ENCODE data around the gene FGFBP1.

FGFBP1 gene

GRCh38 chr4:15964159-15964558 lies 25.6 kb upstream of the FGFBP1 start:
- TF ChIP-seq, protein P1, sequence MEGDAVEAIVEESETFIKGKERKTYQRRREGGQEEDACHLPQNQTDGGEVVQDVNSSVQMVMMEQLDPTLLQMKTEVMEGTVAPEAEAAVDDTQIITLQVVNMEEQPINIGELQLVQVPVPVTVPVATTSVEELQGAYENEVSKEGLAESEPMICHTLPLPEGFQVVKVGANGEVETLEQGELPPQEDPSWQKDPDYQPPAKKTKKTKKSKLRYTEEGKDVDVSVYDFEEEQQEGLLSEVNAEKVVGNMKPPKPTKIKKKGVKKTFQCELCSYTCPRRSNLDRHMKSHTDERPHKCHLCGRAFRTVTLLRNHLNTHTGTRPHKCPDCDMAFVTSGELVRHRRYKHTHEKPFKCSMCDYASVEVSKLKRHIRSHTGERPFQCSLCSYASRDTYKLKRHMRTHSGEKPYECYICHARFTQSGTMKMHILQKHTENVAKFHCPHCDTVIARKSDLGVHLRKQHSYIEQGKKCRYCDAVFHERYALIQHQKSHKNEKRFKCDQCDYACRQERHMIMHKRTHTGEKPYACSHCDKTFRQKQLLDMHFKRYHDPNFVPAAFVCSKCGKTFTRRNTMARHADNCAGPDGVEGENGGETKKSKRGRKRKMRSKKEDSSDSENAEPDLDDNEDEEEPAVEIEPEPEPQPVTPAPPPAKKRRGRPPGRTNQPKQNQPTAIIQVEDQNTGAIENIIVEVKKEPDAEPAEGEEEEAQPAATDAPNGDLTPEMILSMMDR (IDR thresholded peaks at IDR 0.05; ENCODE audit: poor library complexity, severe bottlenecking): no peak
- peak; percentile 53; the same call in 2 of the 3 replicates for ATAC-seq (ENCODE audit: low read depth)
- DNase-seq (ENCODE audit: low spot score): no peak
- Histone ChIP-seq H3K27me3 (ENCODE audit: insufficient read depth, poor library complexity, severe bottlenecking) (no peaks in the 10 kb centered on the region), H3K4me3 (ENCODE audit: severe bottlenecking) (no peak overlapping the region), H3K27ac (ENCODE audit: poor library complexity, severe bottlenecking) (no peak overlapping the region), H3K4me1 (ENCODE audit: insufficient read depth, poor library complexity, severe bottlenecking) (no peaks in the 10 kb centered on the region), H3K36me3 (ENCODE audit: low read depth) (no peaks in the 10 kb centered on the region), H3K9me3 (ENCODE audit: severe bottlenecking) (no peaks in the 10 kb centered on the region)

DNA sequence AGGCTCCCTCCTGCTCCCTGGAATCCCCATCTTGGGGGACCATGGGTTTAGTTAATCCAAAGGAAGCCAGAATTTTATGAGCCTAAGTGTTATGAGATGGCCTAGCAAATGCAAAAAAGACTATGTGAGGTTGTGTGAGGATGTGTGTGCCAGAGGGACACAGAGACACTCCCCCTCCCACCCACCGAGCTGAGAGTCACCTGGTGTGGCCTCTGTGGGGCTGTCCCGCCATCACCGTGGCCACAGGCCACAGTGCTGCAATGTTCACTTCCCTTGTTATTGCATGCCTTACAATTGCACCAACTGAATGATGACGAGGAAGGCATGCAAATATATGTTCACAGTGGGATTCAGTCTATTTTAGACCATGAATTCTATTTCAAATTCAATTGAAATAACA lies 25.0 kb upstream of the FGFBP1 start:
- ATAC-seq (ENCODE audit: low read depth): no peak; the same call in 2 of the 3 replicates
- H3K4me1 ChIP-seq (ENCODE audit: insufficient read depth, poor library complexity, severe bottlenecking): no peaks in the 10 kb centered on the region
- no peaks in the 10 kb centered on the region for H3K36me3 ChIP-seq (ENCODE audit: low read depth)
- TF ChIP-seq, protein P1 (IDR thresholded peaks at IDR 0.05; ENCODE audit: poor library complexity, severe bottlenecking): no peak
- H3K27ac ChIP-seq (ENCODE audit: poor library complexity, severe bottlenecking): no peak overlapping the region
- DNase-seq (ENCODE audit: low spot score): no peak
- H3K27me3 ChIP-seq (ENCODE audit: insufficient read depth, poor library complexity, severe bottlenecking): no peaks in the 10 kb centered on the region
- no peaks in the 10 kb centered on the region for H3K9me3 ChIP-seq (ENCODE audit: severe bottlenecking)
- no peak overlapping the region for H3K4me3 ChIP-seq (ENCODE audit: severe bottlenecking)

- no peak for DNase-seq (ENCODE audit: low spot score)
- no peaks in the 10 kb centered on the region for H3K9me3 ChIP-seq (ENCODE audit: severe bottlenecking)
- TF ChIP-seq, protein P1 (IDR thresholded peaks at IDR 0.05; ENCODE audit: poor library complexity, severe bottlenecking): peak; percentile 64
- no peaks in the 10 kb centered on the region for H3K36me3 ChIP-seq (ENCODE audit: low read depth)
- H3K4me3 ChIP-seq (ENCODE audit: severe bottlenecking): no peak within 1 kb of the TSS
- no peak within 1 kb of the TSS for H3K27ac ChIP-seq (ENCODE audit: poor library complexity, severe bottlenecking)
- H3K27me3 ChIP-seq (ENCODE audit: insufficient read depth, poor library complexity, severe bottlenecking): no peaks in the 10 kb centered on the region
- peak; percentile 85 for ATAC-seq (ENCODE audit: low read depth)
- H3K4me1 ChIP-seq (ENCODE audit: insufficient read depth, poor library complexity, severe bottlenecking): no peaks in the 10 kb centered on the region
These were observed 24.5 kb upstream of the FGFBP1 start, which contains the start of gene FGFBP2 for GRCh38 chr4:15963001-15963451. FGFBP2 (minus strand) TSS chr4:15963175; CDS start chr4:15963129, 46 bp downstream.

DNA sequence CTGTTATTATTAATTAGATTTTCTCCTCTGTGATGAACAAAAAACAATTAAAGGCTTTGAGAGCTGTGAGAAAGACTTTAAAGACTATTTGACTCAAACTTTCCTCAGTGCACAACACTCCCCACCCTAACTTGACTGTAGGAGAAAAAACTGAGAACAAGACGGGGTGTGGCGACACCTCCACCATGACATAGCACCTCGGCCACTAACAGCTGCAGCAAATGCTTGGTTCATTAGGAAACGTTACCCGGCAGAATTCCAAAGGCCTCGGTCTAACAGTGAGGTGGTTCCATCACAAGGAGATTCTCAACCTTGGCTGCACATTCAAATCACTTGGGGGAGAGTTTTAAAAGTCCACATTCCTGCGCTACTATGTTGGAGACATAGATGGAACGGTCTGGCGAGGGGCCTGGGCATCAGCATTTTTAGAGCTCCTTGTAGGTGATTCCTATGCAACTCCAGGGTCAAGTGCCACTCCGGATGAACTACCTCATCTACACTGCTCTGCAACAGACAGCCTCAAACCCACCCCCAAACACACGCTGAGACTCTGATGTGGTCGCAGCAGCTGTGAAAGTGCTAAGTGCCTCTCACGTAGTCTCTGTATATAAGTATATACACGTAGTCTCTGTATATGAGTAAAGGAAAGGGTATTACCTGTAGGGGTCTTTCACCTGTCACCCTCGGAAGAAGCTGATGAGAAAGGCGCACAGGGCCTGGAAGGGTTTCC lies 23.4 kb upstream of the FGFBP1 start:
- Histone ChIP-seq H3K4me3 (ENCODE audit: severe bottlenecking) (no peak overlapping the region), H3K9me3 (ENCODE audit: severe bottlenecking) (no peaks in the 10 kb centered on the region), H3K27ac (ENCODE audit: poor library complexity, severe bottlenecking) (no peak overlapping the region), H3K36me3 (ENCODE audit: low read depth) (no peaks in the 10 kb centered on the region), H3K4me1 (ENCODE audit: insufficient read depth, poor library complexity, severe bottlenecking) (no peaks in the 10 kb centered on the region), H3K27me3 (ENCODE audit: insufficient read depth, poor library complexity, severe bottlenecking) (no peaks in the 10 kb centered on the region)
- ATAC-seq (ENCODE audit: low read depth): no peak
- no peak for DNase-seq (ENCODE audit: low spot score)
- TF ChIP-seq, protein P1 (IDR thresholded peaks at IDR 0.05; ENCODE audit: poor library complexity, severe bottlenecking): no peak

GRCh38 chr4:15958562-15958961 lies 20.0 kb upstream of the FGFBP1 start:
- H3K27ac ChIP-seq (ENCODE audit: poor library complexity, severe bottlenecking): no peak overlapping the region
- no peaks in the 10 kb centered on the region for H3K27me3 ChIP-seq (ENCODE audit: insufficient read depth, poor library complexity, severe bottlenecking)
- no peak for ATAC-seq (ENCODE audit: low read depth)
- no peaks in the 10 kb centered on the region for H3K36me3 ChIP-seq (ENCODE audit: low read depth)
- DNase-seq (ENCODE audit: low spot score): no peak
- TF ChIP-seq, protein P1 (IDR thresholded peaks at IDR 0.05; ENCODE audit: poor library complexity, severe bottlenecking): no peak
- no peak overlapping the region for H3K4me3 ChIP-seq (ENCODE audit: severe bottlenecking)
- H3K4me1 ChIP-seq (ENCODE audit: insufficient read depth, poor library complexity, severe bottlenecking): no peaks in the 10 kb centered on the region
- no peaks in the 10 kb centered on the region for H3K9me3 ChIP-seq (ENCODE audit: severe bottlenecking)

All from RWPE2 (cell line).